A549 (cell line): Measurements from ENCODE around the gene RHEBL1. TPM values are rescaled to one million over a fixed set of nuclear protein-coding genes. Genes with fewer than 3 reads are reported as not detected.

Experiments
- BHLHE40 ChIP-seq: IDR thresholded peaks from 2 replicates; pipeline ENCODE4 v1.6.1; 2012; ENCODE audit warnings: low read depth, low read length, inconsistent platforms
- CBX2 ChIP-seq: fragments of 200-600 bp; sonication (generic); IDR thresholded peaks from 2 replicates; pipeline ENCODE4 v1.6.1; 2016; ENCODE audit warnings: low read depth, mild to moderate bottlenecking, borderline replicate concordance
- CBX8 ChIP-seq: fragments of 200-600 bp; sonication (generic); IDR thresholded peaks from 2 replicates; pipeline ENCODE4 v1.6.1; 2016
- CEBPB ChIP-seq, 2 experiments: fragments of >200 bp in 1 of 2; sonication (Bioruptor Twin) in 1 of 2; formaldehyde crosslinking in 1 of 2; IDR thresholded peaks; 2 replicates each; pipeline ENCODE4 v1.6.1; 2012 to 2016
- CHD4 ChIP-seq: fragments of 200-600 bp; sonication (generic); IDR thresholded peaks from 2 replicates; pipeline ENCODE4 v1.6.1; 2016; ENCODE audit warnings: antibody characterized with exemption, mild to moderate bottlenecking, borderline replicate concordance
- EP300 ChIP-seq, 2 experiments: fragments of >200 bp; sonication (Bioruptor Twin); formaldehyde crosslinking; IDR thresholded peaks; 2 replicates in 1 of 2; 3 replicates in 1 of 2; pipeline ENCODE4 v1.6.1; 2016 to 2017
- FOSB ChIP-seq: fragments of 250-450 bp; sonication (Bioruptor Pico); IDR thresholded peaks from 2 replicates; pipeline ENCODE4 v1.5.0; 2020; ENCODE audit warnings: mild to moderate bottlenecking, moderate library complexity
- GATA3 ChIP-seq: IDR thresholded peaks from 2 replicates; pipeline ENCODE4 v1.6.1; 2012; ENCODE audit warnings: borderline replicate concordance
- HEYL ChIP-seq: fragments of 250-450 bp; sonication (Bioruptor Pico); IDR thresholded peaks from 2 replicates; pipeline ENCODE4 v1.8.0; 2021; ENCODE audit warnings: mild to moderate bottlenecking, moderate library complexity
- HOXB13 ChIP-seq: fragments of 250-450 bp; sonication (Bioruptor Pico); IDR thresholded peaks from 2 replicates; pipeline ENCODE4 v1.5.0; 2020; ENCODE audit warnings: low read depth, mild to moderate bottlenecking, moderate library complexity
- HOXB5 ChIP-seq: fragments of 250-450 bp; sonication (Bioruptor Pico); IDR thresholded peaks from 2 replicates; pipeline ENCODE4 v1.5.0; 2020; ENCODE audit warnings: mild to moderate bottlenecking, moderate library complexity
- JUN ChIP-seq, 2 experiments: fragments of >200 bp; sonication (Bioruptor Twin); formaldehyde crosslinking; IDR thresholded peaks; 2 replicates in 1 of 2; 3 replicates in 1 of 2; pipeline ENCODE4 v1.6.1; 2016 to 2017
- KDM1A ChIP-seq: fragments of 200-600 bp; sonication (generic); IDR thresholded peaks from 2 replicates; pipeline ENCODE4 v1.6.1; 2016; ENCODE audit warnings: low read depth, mild to moderate bottlenecking
- KDM5A ChIP-seq: fragments of 200-600 bp; sonication (generic); IDR thresholded peaks from 2 replicates; pipeline ENCODE4 v1.6.1; 2016; ENCODE audit warnings: antibody characterized with exemption, mild to moderate bottlenecking
- MAFK ChIP-seq: fragments of 450-650 bp; IDR thresholded peaks from 2 replicates; pipeline ENCODE4 v1.6.1; 2014; ENCODE audit not compliant: partially characterized antibody
- MAZ ChIP-seq: fragments of 150-350 bp; IDR thresholded peaks from 2 replicates; pipeline ENCODE4 v1.6.1; 2014; ENCODE audit warnings: antibody characterized with exemption, low read depth, low read length, borderline replicate concordance
- MYC ChIP-seq: IDR thresholded peaks from 2 replicates; pipeline ENCODE4 v1.6.1; 2012; ENCODE audit warnings: mild to moderate bottlenecking, inconsistent platforms, low read length, improper control_type of control experiment, borderline replicate concordance
- NFE2L2 ChIP-seq: fragments of 150-350 bp; conservative IDR thresholded peaks from 2 replicates; pipeline ENCODE4 v1.6.1; 2014; ENCODE audit warnings: low read length
- NPAS2 ChIP-seq: fragments of 250-450 bp; sonication (Bioruptor Pico); IDR thresholded peaks from 2 replicates; pipeline ENCODE4 v1.8.0; 2022; ENCODE audit warnings: mild to moderate bottlenecking, moderate library complexity, borderline replicate concordance
- NR3C1 ChIP-seq: fragments of >200 bp; sonication (Bioruptor Twin); formaldehyde crosslinking; IDR thresholded peaks from 3 replicates; pipeline ENCODE4 v1.6.1; 2017
- PBX3 ChIP-seq: IDR thresholded peaks from 2 replicates; pipeline ENCODE4 v1.6.1; 2012
- PHF8 ChIP-seq: fragments of 200-600 bp; sonication (generic); IDR thresholded peaks from 2 replicates; pipeline ENCODE4 v1.6.1; 2016; ENCODE audit warnings: low read depth, mild to moderate bottlenecking, antibody characterized with exemption, moderate library complexity, borderline replicate concordance
- POLR2AphosphoS2 ChIP-seq: conservative IDR thresholded peaks from 2 replicates; pipeline ENCODE4 v1.6.1; 2012; ENCODE audit warnings: low read length, improper control_type of control experiment, inconsistent platforms
- RARB ChIP-seq: fragments of 250-450 bp; sonication (Bioruptor Pico); IDR thresholded peaks from 2 replicates; pipeline ENCODE4 v1.8.0; 2021; ENCODE audit warnings: mild to moderate bottlenecking, moderate library complexity
- TP53 ChIP-seq: fragments of 250-450 bp; sonication (Bioruptor Pico); IDR thresholded peaks from 2 replicates; pipeline ENCODE4 v1.5.0; 2021; ENCODE audit warnings: mild to moderate bottlenecking, moderate library complexity
- ZC3H11A ChIP-seq: fragments of 450-650 bp; IDR thresholded peaks from 2 replicates; pipeline ENCODE4 v1.6.1; 2014; ENCODE audit warnings: antibody characterized with exemption, mild to moderate bottlenecking
- ZFP36 ChIP-seq: fragments of 450-650 bp; IDR thresholded peaks from 2 replicates; pipeline ENCODE4 v1.6.1; 2014; ENCODE audit warnings: borderline replicate concordance; ENCODE audit not compliant: partially characterized antibody
- ZNF302 ChIP-seq: fragments of 250-450 bp; sonication (Bioruptor Pico); IDR thresholded peaks from 2 replicates; pipeline ENCODE4 v1.9.0; 2021; ENCODE audit warnings: inconsistent platforms, mild to moderate bottlenecking, moderate library complexity
- polyA plus RNA-seq, 4 experiments: library from polyadenylated mRNA; depleted of rRNA in 3 of 4; stranded (reverse); fragments of >200 nt; fragmentation: RNase III in 1 of 4; extraction: RNeasy Plus Mini Kit Qiagen cat#74134 plus additional on column Dnase treatment in 1 of 4; gene quantifications; 2 replicates in 3 of 4; 3 replicates in 1 of 4; pipeline ENCODE4 v1.2.3, GENCODE V29; 2011 to 2017
- TF ChIP-seq, protein P1 (sequence below): IDR thresholded peaks from 2 replicates; pipeline ENCODE4 v1.6.1; 2012; ENCODE audit warnings: low read depth, borderline replicate concordance
- TF ChIP-seq, protein P2 (sequence below): fragments of 250-450 bp; sonication (Bioruptor Pico); IDR thresholded peaks from 2 replicates; pipeline ENCODE4 v1.5.0; 2020; ENCODE audit warnings: low read depth, mild to moderate bottlenecking, moderate library complexity
- TF ChIP-seq, protein P3 (sequence below): fragments of >200 bp; sonication (Bioruptor Twin); formaldehyde crosslinking; IDR thresholded peaks from 2 replicates; pipeline ENCODE4 v1.6.1; 2016
- TF ChIP-seq, protein P4 (sequence below): fragments of 250-450 bp; sonication (Bioruptor Pico); IDR thresholded peaks from 2 replicates; pipeline ENCODE4 v1.5.0; 2021; ENCODE audit warnings: mild to moderate bottlenecking, moderate library complexity, borderline replicate concordance
- TF ChIP-seq, protein P5 (sequence below): fragments of >200 bp; sonication (Bioruptor Twin); formaldehyde crosslinking; IDR thresholded peaks from 3 replicates; pipeline ENCODE4 v1.6.1; 2016

The RHEBL1 gene
- polyA plus RNA-seq, 2 of the 4 experiments (the other 2 are of a cell fraction): 2.1 to 4.0 TPM

GRCh38 chr12:49060237-49061156 lies 9.3 kb downstream of the RHEBL1 start, which contains the start of gene KMT2D (continued):
- TF ChIP-seq, protein P1, sequence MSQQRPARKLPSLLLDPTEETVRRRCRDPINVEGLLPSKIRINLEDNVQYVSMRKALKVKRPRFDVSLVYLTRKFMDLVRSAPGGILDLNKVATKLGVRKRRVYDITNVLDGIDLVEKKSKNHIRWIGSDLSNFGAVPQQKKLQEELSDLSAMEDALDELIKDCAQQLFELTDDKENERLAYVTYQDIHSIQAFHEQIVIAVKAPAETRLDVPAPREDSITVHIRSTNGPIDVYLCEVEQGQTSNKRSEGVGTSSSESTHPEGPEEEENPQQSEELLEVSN: peak; percentile 73; the same call in 1 of the 2 replicates
- TF ChIP-seq POLR2AphosphoS2: no peak
- no peak for TF ChIP-seq FOSB
- TF ChIP-seq HOXB5: peak; percentile 67; the same call in 1 of the 2 replicates
- 0 out of 2 replicates have a peak, but pooled peaks have one; percentile 30 for TF ChIP-seq BHLHE40
- peak; percentile 90 for TF ChIP-seq NPAS2 (CRISPR knock-in tag)
- peak; percentile 80 to 97 for TF ChIP-seq JUN (IDR thresholded peaks at IDR 0.05)
- no peak for TF ChIP-seq KDM1A
- TF ChIP-seq PHF8: peak; percentile 71
- no peak for TF ChIP-seq HEYL
- no peak for TF ChIP-seq CBX8
- TF ChIP-seq HOXB13 (CRISPR knock-in tag): peak; percentile 72; the same call in 1 of the 2 replicates
- no peak for TF ChIP-seq CHD4
- TF ChIP-seq, protein P2, sequence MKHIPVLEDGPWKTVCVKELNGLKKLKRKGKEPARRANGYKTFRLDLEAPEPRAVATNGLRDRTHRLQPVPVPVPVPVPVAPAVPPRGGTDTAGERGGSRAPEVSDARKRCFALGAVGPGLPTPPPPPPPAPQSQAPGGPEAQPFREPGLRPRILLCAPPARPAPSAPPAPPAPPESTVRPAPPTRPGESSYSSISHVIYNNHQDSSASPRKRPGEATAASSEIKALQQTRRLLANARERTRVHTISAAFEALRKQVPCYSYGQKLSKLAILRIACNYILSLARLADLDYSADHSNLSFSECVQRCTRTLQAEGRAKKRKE (CRISPR knock-in tag): no peak
- TF ChIP-seq CBX2: no peak
- no peak for TF ChIP-seq ZNF302
- TF ChIP-seq EP300 (IDR thresholded peaks at IDR 0.05): no peak
- TF ChIP-seq, protein P3, sequence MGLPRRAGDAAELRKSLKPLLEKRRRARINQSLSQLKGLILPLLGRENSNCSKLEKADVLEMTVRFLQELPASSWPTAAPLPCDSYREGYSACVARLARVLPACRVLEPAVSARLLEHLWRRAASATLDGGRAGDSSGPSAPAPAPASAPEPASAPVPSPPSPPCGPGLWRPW: no peak
- TF ChIP-seq, protein P4, sequence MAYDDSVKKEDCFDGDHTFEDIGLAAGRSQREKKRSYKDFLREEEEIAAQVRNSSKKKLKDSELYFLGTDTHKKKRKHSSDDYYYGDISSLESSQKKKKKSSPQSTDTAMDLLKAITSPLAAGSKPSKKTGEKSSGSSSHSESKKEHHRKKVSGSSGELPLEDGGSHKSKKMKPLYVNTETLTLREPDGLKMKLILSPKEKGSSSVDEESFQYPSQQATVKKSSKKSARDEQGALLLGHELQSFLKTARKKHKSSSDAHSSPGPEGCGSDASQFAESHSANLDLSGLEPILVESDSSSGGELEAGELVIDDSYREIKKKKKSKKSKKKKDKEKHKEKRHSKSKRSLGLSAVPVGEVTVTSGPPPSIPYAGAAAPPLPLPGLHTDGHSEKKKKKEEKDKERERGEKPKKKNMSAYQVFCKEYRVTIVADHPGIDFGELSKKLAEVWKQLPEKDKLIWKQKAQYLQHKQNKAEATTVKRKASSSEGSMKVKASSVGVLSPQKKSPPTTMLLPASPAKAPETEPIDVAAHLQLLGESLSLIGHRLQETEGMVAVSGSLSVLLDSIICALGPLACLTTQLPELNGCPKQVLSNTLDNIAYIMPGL: peak; percentile 98
- 0 out of 4 replicates have a peak, but pooled peaks of 1 of the 2 experiments have one; percentile 27 for TF ChIP-seq CEBPB (IDR thresholded peaks at IDR 0.05)
- no peak for TF ChIP-seq NR3C1
- 0 out of 2 replicates have a peak, but pooled peaks have one; percentile 67 for TF ChIP-seq TP53 (CRISPR knock-in tag)
- TF ChIP-seq MYC: peak; percentile 99
- TF ChIP-seq MAZ: peak; percentile 95
- TF ChIP-seq, protein P5, sequence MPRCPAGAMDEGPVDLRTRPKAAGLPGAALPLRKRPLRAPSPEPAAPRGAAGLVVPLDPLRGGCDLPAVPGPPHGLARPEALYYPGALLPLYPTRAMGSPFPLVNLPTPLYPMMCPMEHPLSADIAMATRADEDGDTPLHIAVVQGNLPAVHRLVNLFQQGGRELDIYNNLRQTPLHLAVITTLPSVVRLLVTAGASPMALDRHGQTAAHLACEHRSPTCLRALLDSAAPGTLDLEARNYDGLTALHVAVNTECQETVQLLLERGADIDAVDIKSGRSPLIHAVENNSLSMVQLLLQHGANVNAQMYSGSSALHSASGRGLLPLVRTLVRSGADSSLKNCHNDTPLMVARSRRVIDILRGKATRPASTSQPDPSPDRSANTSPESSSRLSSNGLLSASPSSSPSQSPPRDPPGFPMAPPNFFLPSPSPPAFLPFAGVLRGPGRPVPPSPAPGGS: peak; percentile 52; the same call in 1 of the 3 replicates
- peak; percentile 89 for TF ChIP-seq KDM5A
- TF ChIP-seq ZC3H11A: no peak
- peak; percentile 74 for TF ChIP-seq MAFK
- peak; percentile 85 for TF ChIP-seq NFE2L2
- TF ChIP-seq ZFP36: no peak
- TF ChIP-seq RARB (CRISPR knock-in tag): no peak
- peak; percentile 99 for TF ChIP-seq PBX3
- peak; percentile 43; the same call in 1 of the 2 replicates for TF ChIP-seq GATA3
